C4-2B (cell line): ENCODE data around the gene EXOC3L2.
"Not testable (repeated sequence)": the region's sequence is repeated elsewhere in the genome, so short reads cannot be mapped to it uniquely, and the experiment has no call there.

Experiments used
- H3K27ac ChIP-seq: fragments of 450-650 bp; 2 replicates; pipeline ENCODE4 v1.5.1; 2017
- CTCF ChIP-seq: fragments of 450-650 bp; conservative IDR thresholded peaks from 2 replicates; pipeline ENCODE4 v1.5.1; 2017; ENCODE audit warnings: mild to moderate bottlenecking
- ZFX ChIP-seq: fragments of 450-650 bp; IDR thresholded peaks from 2 replicates; pipeline ENCODE4 v1.6.1; 2017

EXOC3L2 gene

GRCh38 chr19:45279587-45280192 is 34.5 kb upstream of the EXOC3L2 start:
- H3K27ac ChIP-seq = no peak overlapping the region
- no peak for TF ChIP-seq CTCF
- TF ChIP-seq ZFX = no peak

- TF ChIP-seq ZFX = no peak
- TF ChIP-seq CTCF = no peak
- H3K27ac ChIP-seq = no peak overlapping the region
Observed at GRCh38 chr19:45278087-45278486, 32.9 kb upstream of the EXOC3L2 start.

GRCh38 chr19:45276284-45276687 is 31.1 kb upstream of the EXOC3L2 start:
- H3K27ac ChIP-seq = no peak overlapping the region
- TF ChIP-seq ZFX (no peak), CTCF (no peak)

- TF ChIP-seq ZFX (no peak), CTCF (no peak)
- H3K27ac ChIP-seq = no peak overlapping the region
Observed at GRCh38 chr19:45275370-45275971, 30.3 kb upstream of the EXOC3L2 start.

GRCh38 chr19:45273521-45273855 is 28.3 kb upstream of the EXOC3L2 start:
- no peak overlapping the region for H3K27ac ChIP-seq
- TF ChIP-seq CTCF (no peak), ZFX (no peak)

GRCh38 chr19:45271735-45272108 is 26.5 kb upstream of the EXOC3L2 start:
- no peak overlapping the region for H3K27ac ChIP-seq
- TF ChIP-seq ZFX (no peak), CTCF (no peak)

GRCh38 chr19:45271098-45271734 is 26.0 kb upstream of the EXOC3L2 start:
- no peak for TF ChIP-seq CTCF
- TF ChIP-seq ZFX = no peak
- H3K27ac ChIP-seq = no peak overlapping the region

GRCh38 chr19:45269939-45270338 is 24.7 kb upstream of the EXOC3L2 start:
- H3K27ac ChIP-seq = not testable (repeated sequence)
